ENCODE results near the gene FAM120B.
"Not testable (repeated sequence)": the region's sequence is repeated elsewhere in the genome, so short reads cannot be mapped to it uniquely, and the experiment has no call there.

FAM120B gene

DNA sequence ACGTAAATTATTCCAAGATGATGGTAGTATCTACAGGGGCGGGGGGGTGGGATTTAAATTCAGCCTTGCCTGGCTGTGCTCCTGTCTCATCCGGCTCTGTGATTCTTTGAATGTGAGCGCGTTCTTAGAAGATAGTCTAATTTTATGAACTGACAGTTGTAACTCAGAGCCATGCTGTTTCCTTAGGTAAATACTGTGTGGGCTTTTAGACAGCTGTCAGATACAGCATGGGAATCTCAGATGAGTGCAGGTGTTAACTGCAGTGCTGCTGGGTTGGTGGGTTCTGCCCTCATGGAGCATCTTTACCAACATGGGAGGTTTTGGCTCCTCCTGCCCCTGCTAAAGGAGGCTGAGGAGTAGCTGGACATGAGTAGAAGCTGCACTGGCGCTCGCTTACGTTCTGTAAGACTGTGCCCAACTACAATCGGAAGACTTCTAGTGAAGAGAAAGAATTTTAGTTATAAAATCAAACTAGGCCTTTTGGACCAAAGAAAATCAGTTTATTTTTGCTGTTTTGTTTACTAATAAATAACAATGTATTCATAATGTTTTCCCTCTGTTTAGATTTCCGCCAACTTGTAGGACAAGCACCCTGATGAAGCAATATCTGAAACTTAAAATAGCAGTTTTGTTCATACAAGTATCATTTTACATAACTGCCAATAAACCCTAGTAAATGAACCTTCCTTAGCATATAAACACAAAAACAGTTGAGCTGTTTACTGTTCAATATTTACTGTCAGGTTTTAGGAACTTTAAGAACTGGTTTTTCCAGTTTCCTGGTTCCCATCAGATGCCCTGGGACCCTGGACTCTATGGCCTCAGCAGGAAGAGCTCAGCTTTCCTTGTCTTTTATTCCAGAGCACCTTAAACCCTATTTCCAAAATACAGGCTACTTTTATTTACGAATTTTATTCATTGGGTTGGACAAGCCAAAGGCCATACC lies 66.1 kb downstream of the FAM120B start:
- no peak for DNase-seq
- TF ChIP-seq GATA1 (IDR thresholded peaks at IDR 0.05; ENCODE audit: low read depth, low read length) (no peak), POLR2A (IDR thresholded peaks at IDR 0.05; ENCODE audit: low read length) (no peak)

DNA sequence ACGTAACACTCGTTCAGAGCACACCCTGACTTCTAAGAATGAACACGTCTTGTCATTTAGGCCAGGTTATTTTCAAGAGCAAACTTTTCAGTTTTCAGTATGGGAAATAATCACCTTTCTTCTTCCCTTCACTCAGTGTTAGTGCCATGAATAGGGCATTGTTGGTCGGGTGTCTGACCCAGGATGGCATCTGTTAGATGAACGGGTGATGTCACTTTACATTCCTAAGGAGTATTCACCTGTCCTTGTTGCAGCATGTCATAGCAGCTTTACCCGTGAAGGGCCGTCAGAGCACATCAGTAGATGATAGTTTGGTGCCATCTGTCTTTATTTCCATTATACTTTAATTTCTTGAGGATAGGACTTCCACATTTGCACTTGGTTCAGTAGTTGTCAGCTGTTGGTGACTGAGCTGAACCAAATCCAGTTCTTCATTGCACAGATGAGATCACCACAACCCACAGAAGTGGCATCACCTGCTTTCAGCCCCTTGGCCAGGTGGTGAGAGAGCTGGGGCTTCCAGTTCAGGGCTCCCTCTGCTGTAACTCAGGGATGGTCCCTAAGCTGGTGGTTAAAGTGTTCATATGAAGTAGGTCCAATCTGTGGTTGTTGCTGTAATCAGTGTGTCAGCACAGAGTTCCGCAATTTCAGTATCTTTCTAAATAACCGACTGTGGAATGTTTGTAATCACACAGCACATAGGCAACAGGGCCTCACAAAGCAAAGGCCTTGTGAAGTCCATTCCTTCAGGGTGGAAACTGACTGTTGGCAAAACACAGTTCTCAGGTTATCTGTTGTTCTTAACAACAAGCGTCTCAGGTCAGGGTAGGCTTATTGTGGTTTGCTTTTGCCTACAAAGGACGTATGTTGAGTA lies 68.2 kb downstream of the FAM120B start:
- no peak for DNase-seq
- TF ChIP-seq POLR2A (IDR thresholded peaks at IDR 0.05; ENCODE audit: low read length) (no peak), GATA1 (IDR thresholded peaks at IDR 0.05; ENCODE audit: low read depth, low read length) (no peak)

DNA sequence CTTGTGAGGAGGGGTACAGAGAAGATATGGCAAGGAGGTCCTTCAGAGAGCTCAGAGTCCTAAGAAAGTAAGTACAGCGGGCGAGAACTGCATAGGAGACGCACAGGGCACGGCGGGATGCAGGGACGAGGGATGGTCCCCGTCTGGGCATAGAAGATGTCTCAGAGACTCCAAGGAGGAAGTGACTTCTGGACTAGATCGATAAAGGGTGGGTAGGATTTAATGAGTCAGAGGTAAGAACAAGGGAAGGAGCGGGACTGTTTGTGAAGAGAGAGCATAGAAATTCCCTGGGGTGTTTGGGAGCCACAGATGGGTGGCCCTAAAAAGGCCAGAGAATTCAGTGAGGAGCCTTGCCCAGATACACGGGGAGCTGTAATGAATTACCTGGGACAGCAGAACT lies 69.1 kb downstream of the FAM120B start:
- TF ChIP-seq POLR2A (IDR thresholded peaks at IDR 0.05; ENCODE audit: low read length) = no peak
- no peak for TF ChIP-seq GATA1 (IDR thresholded peaks at IDR 0.05; ENCODE audit: low read depth, low read length)
- DNase-seq = no peak

DNA sequence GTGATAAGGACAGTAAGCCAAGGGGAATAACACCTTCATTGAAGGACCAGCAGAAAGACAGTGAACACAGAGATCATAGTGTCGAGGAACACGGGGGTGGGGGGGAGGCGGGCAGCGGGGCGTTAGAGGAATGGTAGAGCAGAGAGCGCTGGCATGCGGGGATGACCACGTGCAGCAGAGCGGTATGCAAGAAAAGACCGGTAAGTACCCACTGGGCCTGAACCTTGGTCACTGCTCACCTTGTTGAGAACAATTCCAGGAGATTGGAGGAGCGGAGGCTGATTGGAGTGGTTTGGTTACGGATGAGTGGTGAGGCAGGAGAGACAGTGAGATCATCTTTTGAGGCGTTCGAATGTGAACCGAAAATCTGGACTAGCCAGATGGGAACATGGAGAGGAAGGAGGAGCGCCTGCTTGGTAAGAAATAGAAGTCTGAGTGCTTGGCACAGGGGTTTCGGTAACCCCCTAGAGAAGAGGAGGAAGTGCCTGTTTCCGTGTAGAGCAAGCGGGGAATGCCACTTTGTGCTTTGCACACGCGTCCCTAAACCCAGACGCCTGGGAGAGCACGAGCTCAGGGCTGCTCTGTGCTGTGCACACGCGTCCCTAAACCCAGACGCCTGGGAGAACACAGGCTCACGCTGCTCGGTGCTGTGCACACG lies 70.0 kb downstream of the FAM120B start:
- no peak for TF ChIP-seq GATA1 (IDR thresholded peaks at IDR 0.05; ENCODE audit: low read depth, low read length)
- no peak for TF ChIP-seq POLR2A (IDR thresholded peaks at IDR 0.05; ENCODE audit: low read length)
- no peak for DNase-seq

DNA sequence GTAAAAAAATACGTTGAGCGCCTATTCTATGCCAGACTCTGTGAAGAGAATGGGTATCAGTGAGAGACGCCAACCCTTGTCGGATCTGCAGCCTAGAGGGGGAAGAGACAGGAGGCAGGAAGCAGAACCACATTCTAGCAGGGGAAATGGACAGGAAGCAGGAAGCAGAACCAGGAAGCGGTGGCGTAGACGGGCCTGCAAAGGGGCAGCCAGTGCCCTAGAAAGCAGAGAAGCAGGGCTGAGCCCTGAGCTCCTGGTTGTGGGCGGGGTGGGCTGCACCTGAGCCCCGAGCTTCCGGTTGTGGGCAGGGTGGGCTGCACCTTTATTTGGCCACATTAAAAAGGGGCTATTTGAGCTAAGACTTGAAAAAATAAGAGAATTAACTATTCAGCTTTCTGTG lies 71.9 kb downstream of the FAM120B start:
- no peak for TF ChIP-seq GATA1 (IDR thresholded peaks at IDR 0.05; ENCODE audit: low read depth, low read length)
- TF ChIP-seq POLR2A (IDR thresholded peaks at IDR 0.05; ENCODE audit: low read length) = no peak
- DNase-seq = no peak

DNA sequence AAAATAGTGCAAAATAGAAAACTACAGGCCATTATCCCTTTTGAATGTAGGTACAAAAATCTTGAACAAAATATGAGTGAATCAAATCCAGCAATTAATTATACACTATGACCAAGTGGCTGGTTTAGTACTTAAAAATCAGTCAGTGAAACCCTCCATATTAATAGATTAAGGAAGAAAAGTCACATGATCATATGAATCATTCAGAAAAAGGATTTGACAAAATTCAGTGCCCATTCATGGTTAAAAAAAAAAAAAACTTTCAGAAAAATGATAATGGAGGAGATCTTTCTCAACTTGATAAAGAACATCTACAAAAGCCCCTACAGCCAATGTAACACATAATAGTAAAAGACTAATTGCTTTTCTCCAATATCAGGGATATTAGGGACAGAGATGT lies 75.0 kb downstream of the FAM120B start:
- no peak for DNase-seq
- TF ChIP-seq POLR2A (IDR thresholded peaks at IDR 0.05; ENCODE audit: low read length) (no peak), GATA1 (IDR thresholded peaks at IDR 0.05; ENCODE audit: low read depth, low read length) (no peak)

DNA sequence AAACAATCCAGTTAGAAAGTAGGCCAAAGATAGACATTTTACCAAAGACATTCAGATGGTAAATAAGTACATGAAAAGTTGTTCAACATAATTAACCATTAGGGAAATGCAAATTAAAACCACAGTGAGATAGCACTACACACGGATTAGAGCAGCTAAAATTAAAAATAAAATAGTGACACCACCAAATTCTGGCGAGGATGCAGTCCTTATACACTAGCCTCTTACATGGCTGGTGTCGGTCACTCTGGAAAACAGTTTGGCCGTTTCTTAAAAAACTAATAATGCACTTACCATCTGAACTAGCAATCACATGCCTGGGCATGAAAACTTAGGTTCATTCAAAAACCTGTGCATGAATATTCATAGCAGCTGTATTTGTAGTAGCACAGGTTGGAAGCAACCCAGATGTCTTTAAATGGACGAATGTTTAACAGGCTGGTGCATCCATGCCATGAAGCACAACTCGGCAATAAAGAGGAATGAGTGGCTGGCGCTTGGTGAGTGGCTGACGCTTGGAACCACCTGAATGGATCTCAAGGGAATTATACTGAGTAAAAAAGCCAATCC lies 77.0 kb downstream of the FAM120B start:
- TF ChIP-seq GATA1 (IDR thresholded peaks at IDR 0.05; ENCODE audit: low read depth, low read length) (no peak), POLR2A (IDR thresholded peaks at IDR 0.05; ENCODE audit: low read length) (no peak)
- no peak for DNase-seq

DNA sequence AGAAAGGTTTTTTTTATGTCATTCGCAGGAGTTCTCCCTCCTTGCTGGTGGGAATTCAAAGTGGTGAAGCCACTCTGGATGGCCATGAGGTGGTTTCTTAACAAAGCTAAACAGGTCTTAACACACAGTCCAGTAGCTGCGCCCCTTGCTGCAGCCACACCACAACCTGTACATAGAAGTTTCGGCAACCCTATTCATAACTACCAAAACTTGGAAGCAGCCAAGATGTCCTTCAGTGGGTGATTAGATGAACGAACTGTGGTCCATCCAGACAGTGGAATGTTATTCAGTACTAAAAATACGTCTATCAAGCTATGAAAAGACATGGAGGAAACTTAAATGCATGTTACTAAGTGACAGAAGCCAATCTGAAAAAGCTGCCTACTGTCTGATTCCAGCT lies 78.9 kb downstream of the FAM120B start:
- no peak for TF ChIP-seq GATA1 (IDR thresholded peaks at IDR 0.05; ENCODE audit: low read depth, low read length)
- no peak for TF ChIP-seq POLR2A (IDR thresholded peaks at IDR 0.05; ENCODE audit: low read length)
- no peak for DNase-seq

DNA sequence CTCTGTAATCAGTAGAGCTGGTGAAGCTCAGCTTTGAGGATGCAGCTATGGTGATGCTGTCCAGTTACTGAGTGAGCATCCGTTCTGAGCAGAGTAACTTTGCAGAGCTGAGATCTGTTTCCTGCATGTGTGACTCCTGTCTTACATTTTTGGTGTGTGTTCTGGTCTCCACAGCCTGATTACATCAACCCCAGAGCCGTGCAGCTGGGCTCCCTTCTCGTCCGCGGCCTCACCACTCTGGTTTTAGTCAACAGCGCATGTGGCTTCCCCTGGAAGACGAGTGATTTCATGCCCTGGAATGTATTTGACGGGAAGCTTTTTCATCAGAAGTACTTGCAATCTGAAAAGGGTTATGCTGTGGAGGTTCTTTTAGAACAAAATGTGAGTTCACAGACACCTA lies 81.6 kb downstream of the FAM120B start:
- no peak for TF ChIP-seq GATA1 (IDR thresholded peaks at IDR 0.05; ENCODE audit: low read depth, low read length)
- no peak for TF ChIP-seq POLR2A (IDR thresholded peaks at IDR 0.05; ENCODE audit: low read length)
- no peak for DNase-seq

DNA sequence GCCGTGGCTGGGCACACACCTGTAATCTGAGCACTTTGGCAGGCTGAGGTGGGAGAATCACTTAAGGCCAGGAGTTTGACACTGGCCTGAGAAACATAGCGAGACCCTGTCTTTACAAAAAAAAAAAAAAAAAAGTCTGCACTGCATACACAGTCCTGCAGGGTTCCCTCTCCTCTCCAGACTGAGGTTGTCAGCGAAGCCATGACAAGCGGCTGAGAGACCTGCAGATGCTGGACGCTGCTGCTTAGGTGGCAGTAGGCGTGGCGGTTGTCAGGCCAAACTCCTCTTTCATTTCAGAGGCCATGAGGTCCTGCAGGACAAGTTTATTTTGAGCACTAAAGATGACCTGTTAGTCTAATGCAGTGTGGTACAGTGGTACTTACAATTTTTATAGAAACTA lies 86.5 kb downstream of the FAM120B start:
- no peak for TF ChIP-seq GATA1 (IDR thresholded peaks at IDR 0.05; ENCODE audit: low read depth, low read length)
- no peak for TF ChIP-seq POLR2A (IDR thresholded peaks at IDR 0.05; ENCODE audit: low read length)
- no peak for DNase-seq

DNA sequence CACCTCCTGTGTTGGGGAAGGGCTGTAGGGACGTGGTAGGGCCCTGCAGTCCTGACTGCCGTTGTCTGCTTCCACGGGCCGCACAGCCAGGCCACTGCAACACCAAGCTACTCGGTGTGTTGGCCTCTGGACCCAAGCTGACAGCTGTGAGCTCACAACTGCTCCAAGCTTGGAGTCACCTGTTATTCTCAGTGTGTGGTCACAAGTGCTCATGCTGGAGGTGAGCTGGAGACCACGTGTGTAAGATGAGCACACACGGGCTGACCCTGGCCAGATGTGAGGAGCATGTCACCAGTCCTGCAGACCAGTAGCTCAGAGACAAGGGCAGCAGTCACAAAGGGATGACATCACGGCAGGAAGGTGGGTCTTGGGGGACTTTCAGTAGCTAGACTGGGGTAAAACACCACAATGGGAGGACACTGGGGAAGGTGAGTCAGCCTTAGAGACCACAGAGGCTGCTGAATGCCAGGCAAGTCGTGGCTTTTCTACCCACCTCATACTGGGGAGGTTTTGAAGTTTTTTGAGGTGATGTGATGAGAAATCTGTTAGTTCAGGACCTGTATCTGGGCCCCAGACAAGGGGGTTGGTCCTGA lies 87.3 kb downstream of the FAM120B start:
- TF ChIP-seq POLR2A (IDR thresholded peaks at IDR 0.05; ENCODE audit: low read length) (no peak), GATA1 (IDR thresholded peaks at IDR 0.05; ENCODE audit: low read depth, low read length) (no peak)
- no peak for DNase-seq

DNA sequence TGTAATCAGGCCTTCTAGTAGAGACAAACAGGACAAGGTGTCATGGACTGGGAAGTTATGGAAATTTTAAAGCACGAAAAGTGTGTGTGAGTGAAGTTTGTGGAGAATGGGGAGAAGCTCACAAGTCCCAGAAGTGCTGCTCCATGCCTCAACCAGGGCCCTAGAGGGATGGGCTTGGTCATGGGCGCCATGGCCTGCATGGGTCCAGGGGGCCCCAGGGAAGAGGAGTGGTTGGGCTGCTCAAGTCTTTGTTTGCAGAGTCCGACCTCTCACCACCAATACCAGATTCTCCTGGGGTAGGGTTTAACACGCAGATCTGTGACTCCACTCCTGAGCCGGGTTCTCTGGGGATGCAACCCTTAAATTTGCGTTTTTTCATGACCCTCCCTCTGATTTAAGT lies 88.4 kb downstream of the FAM120B start:
- TF ChIP-seq POLR2A (IDR thresholded peaks at IDR 0.05; ENCODE audit: low read length) (no peak), GATA1 (IDR thresholded peaks at IDR 0.05; ENCODE audit: low read depth, low read length) (no peak)
- no peak for DNase-seq

DNA sequence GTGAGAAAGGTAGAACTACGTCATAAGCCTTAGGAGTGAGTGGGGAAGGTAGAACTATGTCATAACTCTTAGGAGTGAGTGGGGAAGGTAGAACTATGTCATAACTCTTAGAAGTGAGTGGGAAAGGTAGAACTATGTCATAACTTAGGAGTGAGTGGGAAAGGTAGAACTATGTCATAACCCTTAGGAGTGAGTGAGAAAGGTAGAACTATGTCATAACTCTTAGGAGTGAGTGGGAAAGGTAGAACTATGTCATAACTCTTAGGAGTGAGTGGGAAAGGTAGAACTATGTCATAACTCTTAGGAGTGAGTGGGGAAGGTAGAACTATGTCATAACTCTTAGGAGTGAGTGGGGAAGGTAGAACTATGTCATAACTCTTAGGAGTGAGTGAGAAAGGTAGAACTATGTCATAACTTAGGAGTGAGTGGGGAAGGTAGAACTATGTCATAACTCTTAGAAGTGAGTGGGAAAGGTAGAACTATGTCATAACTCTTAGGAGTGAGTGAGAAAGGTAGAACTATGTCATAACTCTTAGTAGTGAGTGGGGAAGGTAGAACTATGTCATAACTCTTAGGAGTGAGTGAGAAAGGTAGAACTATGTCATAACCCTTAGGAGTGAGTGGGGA lies 92.3 kb downstream of the FAM120B start:
- not testable (repeated sequence) for DNase-seq

DNA sequence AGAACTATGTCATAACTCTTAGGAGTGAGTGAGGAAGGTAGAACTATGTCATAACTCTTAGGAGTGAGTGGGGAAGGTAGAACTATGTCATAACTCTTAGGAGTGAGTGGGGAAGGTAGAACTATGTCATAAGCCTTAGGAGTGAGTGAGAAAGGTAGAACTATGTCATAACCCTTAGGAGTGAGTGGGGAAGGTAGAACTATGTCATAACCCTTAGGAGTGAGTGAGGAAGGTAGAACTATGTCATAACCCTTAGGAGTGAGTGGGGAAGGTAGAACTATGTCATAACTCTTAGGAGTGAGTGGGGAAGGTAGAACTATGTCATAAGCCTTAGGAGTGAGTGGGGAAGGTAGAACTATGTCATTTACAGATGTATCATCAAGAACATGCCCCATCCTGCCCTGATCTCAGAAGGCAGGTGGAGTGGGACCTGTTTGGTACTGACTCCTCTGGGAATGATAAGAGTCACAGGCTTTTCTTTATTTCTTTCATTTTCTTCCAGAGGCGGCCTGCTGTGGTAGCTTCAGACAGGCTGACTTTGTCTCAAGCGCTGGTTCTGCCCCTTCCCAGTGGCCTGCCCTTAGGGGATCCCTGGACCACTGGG lies 93.5 kb downstream of the FAM120B start:
- DNase-seq = not testable (repeated sequence)
